Stimulated activated CD8-positive, alpha-beta memory T cell treated with anti-CD3 and anti-CD28 coated beads, Interleukin-15, amount 100 ng/mL, for 4 hours (primary cell): Measurements from ENCODE around the gene MAMSTR.
"Not testable (repeated sequence)": the region's sequence is repeated elsewhere in the genome, so short reads cannot be mapped to it uniquely, and the experiment has no call there.

Source experiments
- DNase-seq, 2 donors: peaks; one replicate each; pipeline ENCODE4 v3.0.0-alpha.2; 2020; ENCODE audit warnings: low read depth in 2 of 2

MAMSTR gene

DNA sequence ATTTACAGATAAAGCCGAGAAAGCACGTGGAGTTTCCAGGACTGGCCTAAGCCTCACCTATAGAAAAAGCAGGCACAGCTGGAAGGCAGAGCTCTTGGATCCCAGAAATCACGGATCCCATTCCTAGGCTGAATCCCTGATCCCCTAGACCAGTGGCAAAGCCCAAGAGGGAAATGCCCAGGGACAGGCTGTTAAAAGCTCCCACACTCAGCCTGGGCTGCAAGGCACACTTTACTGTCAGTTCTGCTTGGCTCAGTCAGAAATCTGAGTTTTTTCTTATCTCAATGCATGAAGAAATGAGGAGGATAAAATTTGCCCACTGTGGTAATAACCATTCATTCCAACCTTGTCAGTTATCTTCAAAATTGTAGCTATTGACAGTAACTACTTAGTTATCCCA lies 31.7 kb downstream of the MAMSTR start:
- no peak for DNase-seq

DNA sequence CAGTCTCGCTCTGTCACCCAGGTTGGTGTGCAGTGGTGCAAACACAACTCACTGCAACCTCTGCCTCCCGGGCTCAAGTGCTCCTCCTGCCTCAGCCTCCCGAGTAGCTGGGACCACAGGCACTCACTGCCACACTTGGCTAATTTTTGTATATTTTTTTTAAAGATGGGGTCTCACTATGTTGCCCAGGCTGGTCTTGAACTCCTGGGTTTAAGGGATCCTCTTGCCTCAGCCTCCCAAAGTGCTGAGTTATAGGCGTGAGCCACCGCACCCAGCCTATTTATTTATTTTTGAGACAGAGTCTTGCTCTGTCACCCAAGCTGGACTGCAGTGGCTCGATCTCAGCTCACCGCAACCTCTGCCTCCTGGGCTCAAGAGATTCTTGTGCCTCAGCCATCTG lies 32.9 kb downstream of the MAMSTR start:
- not testable (repeated sequence) for DNase-seq

DNA sequence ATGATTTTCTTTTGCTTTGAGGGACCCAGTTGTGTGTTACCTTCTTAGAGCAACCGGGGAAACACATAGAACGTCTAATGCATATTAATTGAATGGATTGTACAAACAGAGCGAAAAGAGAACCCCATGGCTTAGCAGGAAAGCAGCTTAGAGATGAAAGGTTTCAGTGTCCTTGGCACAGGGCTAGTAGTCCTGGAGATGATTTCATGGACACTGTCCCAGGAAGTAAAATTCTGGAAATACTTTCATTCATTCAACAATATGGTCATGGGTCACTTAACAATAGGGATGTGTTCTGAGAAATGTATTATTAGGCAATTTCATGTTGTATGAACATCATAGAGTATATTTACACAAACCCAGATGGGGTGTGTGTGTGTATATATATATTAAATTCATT lies 33.4 kb downstream of the MAMSTR start:
- no peak for DNase-seq

DNA sequence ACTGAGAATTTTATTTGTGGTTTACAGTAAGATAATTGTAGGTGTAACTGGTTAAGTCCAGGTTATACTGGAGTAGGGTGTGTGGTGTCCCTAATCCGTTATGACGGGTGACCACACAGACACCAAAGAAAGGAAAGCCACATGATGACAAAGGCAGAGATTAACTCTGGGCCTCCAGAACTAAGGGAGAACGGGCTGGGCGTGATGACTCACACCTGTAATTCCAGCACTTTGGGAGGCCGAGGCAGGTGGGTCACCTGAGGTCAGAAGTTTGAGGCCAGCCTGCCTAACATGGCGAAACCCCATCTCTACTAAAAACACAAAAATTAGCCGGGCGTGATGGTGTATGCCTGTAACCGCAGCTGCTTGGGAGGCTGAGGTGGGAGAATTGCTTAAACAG lies 33.9 kb downstream of the MAMSTR start:
- no peak for DNase-seq

DNA sequence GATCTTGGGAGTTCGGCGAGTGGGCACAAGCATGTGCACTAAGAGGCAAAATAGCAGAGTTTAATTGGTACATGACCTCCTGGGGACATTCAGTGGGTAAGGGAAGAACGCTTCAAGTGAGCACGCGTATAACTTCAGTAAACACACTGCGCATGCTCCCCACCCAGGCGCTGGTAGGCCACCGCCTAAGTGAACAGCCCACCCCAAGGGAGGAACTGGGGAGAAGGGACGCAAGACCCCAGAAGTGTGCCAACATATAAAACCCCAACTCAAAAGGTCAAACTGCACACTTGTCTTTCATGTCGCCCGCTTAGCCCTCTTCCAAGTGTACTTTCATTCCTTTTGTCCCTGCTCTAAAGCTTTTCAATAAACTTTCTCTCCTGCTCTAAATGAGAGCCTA lies 36.2 kb downstream of the MAMSTR start:
- DNase-seq: peak in 1 of 2 donors; percentile 19

DNA sequence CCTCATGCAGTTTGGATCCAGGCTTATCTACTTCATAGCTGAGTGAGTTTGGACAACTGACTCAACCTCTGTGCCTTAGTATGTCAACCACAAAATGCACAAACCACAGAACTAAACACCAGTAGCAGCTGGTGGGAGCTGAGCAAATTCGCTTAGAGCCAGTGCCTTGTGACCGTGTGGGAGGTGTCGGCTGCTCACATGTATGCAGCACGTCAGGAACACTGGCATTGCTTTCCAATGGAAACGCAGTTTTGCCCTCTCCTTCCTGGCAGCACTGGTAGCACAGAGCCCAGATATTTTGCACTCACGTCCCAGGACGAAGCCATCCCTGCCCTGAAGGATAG lies 38.4 kb downstream of the MAMSTR start:
- no peak for DNase-seq

DNA sequence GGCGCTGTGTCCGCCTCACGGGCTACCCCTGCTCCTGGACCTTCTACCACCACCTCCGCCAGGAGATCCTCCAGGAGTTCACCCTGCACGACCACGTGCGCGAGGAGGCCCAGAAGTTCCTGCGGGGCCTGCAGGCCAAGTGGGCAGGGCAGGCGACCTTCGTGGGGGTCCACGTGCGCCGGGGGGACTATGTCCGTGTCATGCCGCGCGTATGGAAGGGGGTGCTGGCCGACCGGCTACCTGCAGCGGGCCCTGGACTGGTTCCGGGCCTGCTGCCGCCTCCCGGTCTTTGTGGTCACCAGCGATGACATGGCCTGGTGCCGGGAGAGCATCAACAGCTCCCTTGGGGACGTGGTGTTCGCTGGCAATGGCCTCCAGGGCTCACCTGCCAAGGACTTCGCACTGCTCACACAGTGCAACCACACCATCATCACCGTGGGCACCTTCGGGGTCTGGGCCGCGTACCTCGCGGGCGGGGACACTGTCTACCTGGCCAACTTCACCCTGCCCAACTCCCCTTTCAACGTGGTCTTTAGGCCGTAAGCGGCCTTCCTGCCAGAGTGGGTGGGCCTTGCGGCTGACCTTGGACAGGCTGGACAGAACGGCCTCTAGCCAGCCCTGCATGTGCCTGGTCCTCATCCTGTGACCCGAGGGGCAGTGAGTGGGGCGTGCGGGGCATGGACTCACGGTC lies 38.9 kb downstream of the MAMSTR start:
- DNase-seq: no peak

DNA sequence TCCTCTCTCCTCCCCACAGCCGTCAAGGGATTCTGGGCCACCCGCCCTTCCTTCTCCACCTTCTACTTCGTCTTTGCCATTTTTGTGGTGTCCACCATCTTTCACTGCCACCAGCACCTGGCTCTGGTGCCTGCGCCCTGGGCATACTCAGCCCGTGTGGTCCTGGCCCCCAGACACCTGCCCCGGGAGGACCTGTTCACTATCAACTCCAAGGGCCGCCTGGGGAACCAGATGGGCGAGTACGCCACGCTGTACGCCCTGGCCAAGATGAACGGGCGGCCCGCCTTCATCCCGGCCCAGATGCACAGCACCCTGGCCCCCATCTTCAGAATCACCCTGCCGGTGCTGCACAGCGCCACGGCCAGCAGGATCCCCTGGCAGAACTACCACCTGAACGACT lies 39.5 kb downstream of the MAMSTR start:
- DNase-seq: not testable (repeated sequence)

DNA sequence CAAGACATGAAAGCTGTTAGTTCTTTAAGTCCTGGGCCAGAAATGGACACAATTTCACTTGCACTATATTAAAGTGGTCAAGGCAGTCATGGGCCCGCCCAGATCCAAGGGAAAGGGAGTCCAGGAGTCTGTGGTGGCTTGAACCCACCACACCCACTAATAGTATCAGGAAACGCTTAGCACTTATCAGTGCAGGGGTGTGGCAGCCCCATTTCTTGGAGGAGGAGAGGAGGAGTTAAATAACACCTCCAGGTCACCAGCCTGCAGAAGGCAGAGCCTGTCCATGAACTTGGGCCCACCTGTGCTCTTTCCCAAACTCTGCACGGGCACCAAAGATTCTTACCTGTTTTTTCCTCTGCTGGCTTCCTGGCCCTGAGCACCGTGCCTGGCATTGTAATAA lies 41.3 kb downstream of the MAMSTR start:
- DNase-seq: no peak

DNA sequence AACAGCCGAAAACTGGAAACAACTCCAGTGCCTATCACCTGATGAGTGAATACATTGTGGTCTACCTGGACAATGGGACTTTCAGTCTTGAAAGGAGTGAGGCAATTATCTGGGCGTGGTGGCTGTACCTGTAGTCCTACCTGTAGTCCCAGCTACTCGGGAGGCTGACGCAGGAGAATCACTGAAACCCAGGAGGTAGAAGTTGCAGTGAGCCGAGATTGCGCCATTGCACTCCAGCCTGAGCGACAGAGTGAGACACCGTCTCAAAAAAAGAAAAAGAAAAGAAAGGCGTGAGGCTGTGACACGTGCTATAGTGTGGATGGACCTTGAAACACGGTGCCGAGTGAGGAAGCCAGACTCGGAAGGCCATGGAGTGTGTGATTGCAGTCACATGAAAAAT lies 42.6 kb downstream of the MAMSTR start:
- no peak for DNase-seq

DNA sequence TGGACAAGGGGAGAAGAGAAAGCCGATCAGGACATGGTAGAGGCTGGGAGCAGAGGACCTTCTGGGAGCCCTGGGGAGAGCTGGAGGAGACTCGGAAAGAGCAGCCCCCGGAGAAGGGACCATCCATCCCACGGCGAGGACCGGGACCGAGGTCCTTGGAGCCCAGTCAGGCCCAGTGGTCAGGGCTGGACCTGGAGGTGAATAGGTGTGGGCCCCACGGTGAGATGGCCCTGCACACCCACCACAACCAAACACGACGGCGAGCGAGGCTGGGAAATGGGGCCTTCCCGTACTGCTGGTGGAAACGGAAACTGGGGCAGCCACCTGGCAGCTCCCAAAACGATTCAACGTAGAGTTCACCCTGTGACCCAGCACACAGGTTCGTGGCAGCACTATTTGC lies 43.0 kb downstream of the MAMSTR start:
- DNase-seq: no peak

DNA sequence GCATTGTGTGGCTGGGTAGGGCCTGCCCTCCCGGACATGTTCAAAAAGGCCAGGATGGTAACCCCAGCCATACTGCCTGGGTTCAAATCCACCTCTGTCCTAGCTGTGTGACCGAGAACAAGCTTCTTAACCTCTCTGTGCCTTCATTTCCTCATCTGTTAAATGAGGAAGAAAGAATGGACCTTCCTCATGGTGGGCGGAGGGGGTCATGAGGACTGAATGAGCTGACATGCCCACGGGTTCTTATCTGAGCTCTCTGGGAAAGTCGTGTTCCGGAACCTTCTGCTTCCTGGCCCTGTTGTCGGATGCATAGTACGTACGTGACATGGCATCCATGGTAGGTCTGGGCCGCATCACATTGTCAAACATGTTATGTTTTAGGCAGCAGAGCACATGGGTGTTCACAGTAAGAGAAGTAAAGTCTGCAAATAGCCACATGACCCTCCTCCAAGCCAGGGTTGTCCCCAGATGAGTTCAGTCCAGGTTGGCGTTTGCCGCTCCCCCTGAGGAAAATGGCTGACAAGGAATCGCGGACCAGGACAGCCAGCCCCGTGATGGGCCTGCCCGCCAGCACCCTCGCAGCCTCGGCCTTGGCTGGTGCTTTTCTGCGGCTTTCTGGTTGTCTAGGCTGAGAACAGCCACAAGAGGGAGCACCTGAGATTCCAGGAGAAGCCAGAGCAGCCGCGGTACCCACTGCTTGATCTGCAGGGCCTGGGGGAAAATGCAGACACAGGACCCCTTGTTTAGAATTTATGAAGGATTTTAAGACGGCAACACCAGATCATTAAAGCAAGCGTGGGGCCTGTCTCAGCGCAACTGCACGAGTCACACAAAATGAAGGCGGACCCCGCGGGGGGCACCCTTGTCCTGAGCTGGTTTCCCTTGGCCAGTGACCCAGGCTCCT lies 44.4 kb downstream of the MAMSTR start:
- DNase-seq: peak; percentile 26 to 44

DNA sequence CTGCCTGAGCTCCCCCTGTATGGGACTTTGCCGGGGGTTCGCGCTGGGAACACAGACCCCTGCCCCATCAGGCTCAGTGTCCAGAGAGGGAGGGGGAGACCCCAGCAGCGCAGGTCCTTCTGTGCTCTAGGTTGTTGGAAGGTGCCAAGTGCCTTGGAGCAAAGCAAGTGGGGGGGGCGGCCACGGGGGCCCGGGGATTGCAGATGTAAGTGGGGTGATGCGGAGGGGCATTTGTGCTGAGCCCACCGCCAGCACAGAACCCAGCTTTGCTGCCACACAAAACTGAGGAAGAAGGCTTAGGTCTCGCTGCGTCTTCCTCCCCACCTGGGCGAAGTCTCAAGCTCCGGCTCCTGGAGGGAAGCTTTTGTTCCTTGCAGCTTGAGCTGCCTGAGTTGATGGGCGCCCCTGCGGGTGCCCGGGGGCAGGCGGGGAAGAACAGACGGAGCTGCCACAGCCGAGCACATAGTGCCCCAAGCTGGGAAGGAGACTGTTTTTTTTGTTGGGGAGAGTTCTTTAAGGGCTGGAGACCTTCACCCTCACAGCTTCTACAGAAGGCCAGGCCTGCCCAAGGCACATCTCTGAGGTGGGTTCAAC lies 45.2 kb downstream of the MAMSTR start:
- DNase-seq: no peak

DNA sequence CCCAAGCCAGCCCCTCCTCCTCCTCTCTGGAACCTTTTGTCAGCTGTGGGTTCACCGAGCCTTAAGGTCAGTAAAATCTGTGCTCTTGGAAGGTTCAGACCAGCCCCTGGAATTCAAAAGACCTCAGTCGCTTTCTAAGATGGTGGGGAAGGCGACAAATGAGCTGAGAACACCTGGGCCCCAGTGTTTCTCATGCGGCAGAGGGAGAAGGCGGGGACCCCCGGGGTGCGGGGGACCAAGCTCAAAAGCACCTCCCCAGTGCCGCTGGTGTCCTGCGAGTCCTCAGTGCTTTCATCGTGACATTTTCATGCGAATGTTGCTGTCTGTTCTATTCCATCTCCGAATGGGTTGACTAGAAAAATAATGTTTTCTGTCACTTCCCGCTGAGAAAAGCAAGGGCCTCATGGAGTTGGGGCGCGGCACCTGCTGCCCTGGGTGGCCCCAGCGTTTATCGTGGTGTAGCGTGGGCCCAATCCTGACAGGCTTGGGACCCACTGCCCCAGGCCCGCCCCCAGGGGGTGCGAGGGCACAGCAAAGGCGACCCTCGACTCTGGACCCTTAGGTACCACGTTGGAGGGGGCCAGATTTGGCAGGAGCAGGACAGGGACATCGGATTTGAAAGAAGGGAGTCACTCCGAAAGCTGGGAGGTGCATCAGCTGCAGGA lies 46.0 kb downstream of the MAMSTR start:
- DNase-seq: no peak

DNA sequence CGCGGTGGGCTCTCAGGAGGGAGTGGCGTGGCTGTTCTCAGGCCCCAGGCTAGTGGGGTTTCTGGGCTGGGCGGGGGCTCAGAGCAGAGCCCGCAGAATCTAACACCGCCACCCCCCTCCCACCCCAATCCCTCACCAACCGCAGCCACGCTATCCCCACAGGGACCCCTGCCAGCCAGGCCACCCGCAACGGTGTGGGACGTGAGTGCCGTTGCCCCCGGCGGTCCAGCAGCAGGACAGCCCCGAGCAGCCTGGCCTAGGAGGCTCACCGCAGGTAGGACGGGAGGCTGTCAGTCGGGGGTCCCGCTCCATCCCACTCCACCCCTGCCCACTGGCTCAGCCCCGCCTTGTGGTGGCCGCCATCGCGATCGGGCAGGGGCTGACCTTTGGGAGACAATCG lies 46.5 kb downstream of the MAMSTR start, which contains the start of gene NTN5:
Gene NTN5, minus strand, starts transcription at position 24 of the 400 bp plus-strand sequence. CDS start 2,031 bp downstream, outside the sequence.
- no peak for DNase-seq

DNA sequence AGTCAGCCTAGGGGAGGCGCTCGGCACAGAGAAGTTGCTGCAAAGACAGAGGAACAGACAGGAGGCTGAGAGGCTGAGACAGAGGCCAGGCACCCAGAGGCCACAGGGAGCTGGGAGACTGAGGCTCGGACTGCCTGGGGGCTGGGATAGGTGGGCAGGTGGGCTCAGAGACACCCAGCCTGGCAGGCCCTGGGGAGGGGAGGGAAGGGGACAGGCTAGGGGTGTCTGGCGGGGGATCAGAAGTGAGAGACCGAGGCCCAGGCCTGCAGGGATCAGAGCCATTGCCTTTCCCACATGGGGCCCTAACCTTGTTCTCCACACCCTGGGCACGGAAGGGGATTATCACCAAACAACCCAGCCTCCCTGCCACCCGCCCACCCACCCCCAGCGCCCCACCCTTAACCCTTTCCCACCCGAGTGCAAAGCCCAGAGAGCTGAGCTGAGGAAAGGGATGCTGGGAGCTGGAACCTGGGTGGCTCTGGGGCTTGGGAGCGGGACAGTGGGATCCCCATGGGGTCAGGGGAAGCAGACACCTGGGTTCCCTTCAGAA lies 48.0 kb downstream of the MAMSTR start:
- DNase-seq: no peak

DNA sequence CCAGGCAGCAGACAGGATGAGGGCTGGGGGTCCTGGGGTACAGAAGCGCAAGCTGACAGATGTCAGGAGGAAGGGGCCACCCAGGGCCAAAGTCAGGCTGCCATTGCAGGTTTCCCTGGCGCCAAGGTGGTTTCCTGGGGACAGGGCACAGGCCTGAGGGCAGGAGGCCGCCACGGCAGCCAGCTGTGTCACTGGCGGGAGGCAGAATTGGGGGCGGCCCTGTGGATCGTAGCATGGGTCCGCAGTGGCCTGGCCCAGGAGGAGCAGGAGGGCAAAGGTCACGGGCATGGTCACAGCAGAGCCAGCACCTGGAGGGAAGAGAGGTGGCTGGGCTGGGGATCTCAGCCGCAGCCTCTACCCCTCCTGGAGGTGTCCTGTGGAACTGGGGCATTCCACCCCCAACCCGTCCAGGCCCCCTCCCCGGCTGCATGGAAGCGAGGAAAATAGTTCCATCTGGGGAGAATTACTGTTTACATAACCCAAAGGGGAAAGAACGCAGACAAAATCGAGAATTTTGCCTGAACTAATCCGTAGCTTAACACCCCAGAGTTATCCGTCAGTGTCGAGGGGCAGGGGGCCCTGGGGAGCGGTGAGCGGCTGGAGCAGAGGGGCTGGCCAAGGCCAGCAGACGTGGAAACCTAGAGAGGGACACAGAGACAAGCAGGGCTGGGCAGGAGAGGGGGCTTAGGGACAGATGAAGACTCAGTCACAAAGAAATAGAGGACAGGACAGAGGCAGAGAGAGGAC lies 48.7 kb downstream of the MAMSTR start:
- DNase-seq: no peak

DNA sequence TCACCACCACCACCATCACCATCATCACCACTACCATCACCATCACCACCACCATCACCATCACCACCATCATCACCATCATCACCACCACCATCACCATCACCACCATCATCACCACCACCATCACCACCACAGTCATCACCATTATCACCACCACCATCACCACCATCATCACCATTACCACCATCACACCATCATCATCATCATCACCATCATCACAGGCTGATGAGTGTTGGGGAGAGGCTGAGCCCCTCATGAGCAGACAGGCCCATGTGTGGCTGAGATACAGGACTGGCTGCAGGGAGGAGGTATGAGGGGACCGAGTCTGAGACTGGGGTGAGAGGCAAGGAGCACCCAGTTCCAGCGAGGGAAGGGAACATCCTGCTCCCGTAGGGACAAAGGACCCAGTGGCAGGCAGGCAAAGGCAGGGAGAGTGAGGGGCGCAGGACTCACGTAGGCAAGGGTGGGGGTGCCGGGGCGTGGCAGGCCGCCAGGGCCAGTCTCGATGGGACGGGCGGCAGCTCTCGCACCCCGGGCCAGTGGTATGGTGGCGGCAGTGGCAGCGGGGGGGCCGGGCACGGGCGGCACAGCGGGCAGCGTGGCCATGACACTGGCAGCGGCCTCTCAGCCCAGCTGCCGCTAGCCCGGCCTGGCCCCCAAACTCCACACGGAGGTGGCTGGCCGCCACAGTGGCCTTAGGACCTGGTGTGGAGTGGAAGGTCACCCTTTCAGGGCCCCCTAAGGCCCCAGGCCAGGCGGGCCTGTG lies 49.4 kb downstream of the MAMSTR start:
- DNase-seq: no peak

DNA sequence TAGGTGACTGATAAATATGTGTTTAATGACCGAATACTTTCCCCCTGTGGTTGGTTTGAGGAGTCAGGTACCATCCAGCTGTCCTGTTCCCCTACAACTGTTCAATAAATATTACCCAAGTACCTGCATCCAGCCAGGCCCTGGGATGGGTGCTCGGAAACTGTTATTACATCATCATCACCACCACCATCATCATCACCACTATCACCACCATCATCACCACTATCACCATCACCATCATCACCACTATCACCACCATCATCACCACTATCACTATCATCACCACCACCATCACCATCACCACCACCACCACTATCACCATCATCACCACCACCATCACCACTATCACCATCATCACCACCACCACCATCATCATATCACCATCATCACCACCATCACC lies 50.8 kb downstream of the MAMSTR start:
- no peak for DNase-seq

DNA sequence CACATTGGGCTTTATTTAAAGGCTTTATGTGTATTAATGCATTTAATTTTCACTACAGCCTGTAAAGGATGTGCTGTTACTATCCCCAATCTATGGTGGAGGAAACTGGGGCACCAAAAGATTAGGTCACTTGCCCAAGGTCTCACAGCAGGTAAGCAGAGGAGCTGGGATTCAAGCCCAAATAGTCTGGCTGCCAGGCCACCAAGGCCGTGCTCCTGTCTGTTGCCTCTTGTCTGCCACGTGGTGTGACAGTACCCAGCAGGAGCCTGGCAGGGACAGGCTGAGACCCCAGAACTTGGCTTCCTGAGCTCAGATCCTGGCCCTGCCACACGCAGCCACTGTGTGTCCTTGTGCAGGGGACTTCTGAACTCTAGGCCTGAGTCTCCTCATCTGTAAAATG lies 51.2 kb downstream of the MAMSTR start:
- no peak for DNase-seq
